AG08396 (cell line): ENCODE measurements around the gene TMEM14A.

ENCODE experiments used
- DNase-seq: peaks from one replicate; pipeline ENCODE4 v3.0.0; 2012; ENCODE audit warnings: low spot score, mixed read lengths

TMEM14A gene

DNA sequence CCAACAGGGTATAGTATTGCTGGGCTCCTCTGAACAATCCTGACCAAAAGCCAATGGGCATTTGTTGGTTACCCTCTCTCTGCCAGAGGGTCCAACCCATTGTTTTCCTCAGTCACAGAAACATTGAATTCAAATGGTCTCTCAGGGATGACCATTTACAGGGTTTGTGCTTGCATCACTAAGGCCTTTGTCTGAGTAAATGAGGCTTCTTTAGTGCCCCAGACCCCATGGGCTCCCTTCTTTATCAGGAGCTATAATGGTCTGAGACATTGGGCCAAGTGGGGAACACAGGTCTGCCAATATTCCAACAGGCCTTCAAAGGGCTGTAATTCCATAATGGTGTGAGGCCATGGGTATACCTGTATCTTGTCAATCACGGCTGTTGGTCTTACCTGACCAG, 65.2 kb downstream of the TMEM14A start:
- no peak for DNase-seq
